K562 (cell line): ENCODE data around the gene HDAC2. TPM values are rescaled to one million over a fixed set of nuclear protein-coding genes. Genes with fewer than 3 reads are reported as not detected.
"Not testable (repeated sequence)": the region's sequence is repeated elsewhere in the genome, so short reads cannot be mapped to it uniquely, and the experiment has no call there.

Experiments
- ATAC-seq: fragments of 200-7000 bp; cut with Tn5 transposase; 3 replicates; pipeline ENCODE4 v1.9.1; 2020; ENCODE audit warnings: moderate library complexity
- BruUV-seq: library from RNA; stranded (reverse); fragments of 400-500 nt; replicated peaks from 2 replicates; lab custom pipeline; 2021; lab: Mats Ljungman, UMichigan
- CTCF ChIA-PET: fragments of 300-600 bp; formaldehyde crosslinking; extraction: SDS; loops from one replicate; lab custom pipeline; 2021; ENCODE audit warnings: low intra/inter-chr PET ratio; lab: Yijun Ruan, JAX
- POLR2A ChIA-PET: fragments of 300-600, 350-650 bp; sonication (Branson Sonifier 250); formaldehyde crosslinking; extraction: SDS; loops from one replicate; lab custom pipeline; 2021; ENCODE audit warnings: antibody characterized with exemption, inconsistent platforms; lab: Yijun Ruan, JAX
- DNase-seq, 4 experiments: peaks; one replicate each; pipeline versions ENCODE4 v3.0.0 to v3.0.0-alpha.2; 2011 to 2018; ENCODE audit warnings: low spot score in 3 of 4, mixed read lengths in 3 of 4; ENCODE audit errors: extremely low read depth in 1 of 4
- FAIRE-seq: peaks from 2 replicates; lab custom pipeline; 2011; peaks lifted over from hg19 to GRCh38; lab: Jason Lieb, UNC
- H2AFZ ChIP-seq: 2 replicates; pipeline ENCODE4 v1.6.0; 2011; ENCODE audit warnings: low read depth, low read length, control low read depth, inconsistent platforms
- H3K27ac ChIP-seq: fragments of 200-600 bp; 3 replicates; pipeline ENCODE4 v1.8.0; 2011; ENCODE audit warnings: low read depth, mild to moderate bottlenecking, control low read depth, inconsistent platforms, low read length, moderate library complexity, mixed read lengths; ENCODE audit errors: extremely low read depth
- H3K27me3 ChIP-seq, 2 experiments: fragments of 300-600 bp in 1 of 2; 2 replicates in 1 of 2; 3 replicates in 1 of 2; pipeline versions ENCODE4 v1.6.0 to v1.8.0; 2011; ENCODE audit warnings: inconsistent platforms in 2 of 2, low read length in 2 of 2, mild to moderate bottlenecking in 1 of 2, mixed read lengths in 1 of 2, moderate library complexity in 1 of 2; ENCODE audit not compliant: control insufficient read depth in 2 of 2, insufficient read depth in 2 of 2
- H3K36me3 ChIP-seq: fragments of 300-600 bp; 3 replicates; pipeline ENCODE4 v1.8.0; 2011; ENCODE audit warnings: mild to moderate bottlenecking, low read length, inconsistent platforms; ENCODE audit not compliant: control insufficient read depth, insufficient read depth
- H3K4me1 ChIP-seq, 2 experiments: fragments of 200-600 bp in 1 of 2; replicated peaks in 1 of 2; 2 replicates in 1 of 2; 3 replicates in 1 of 2; pipeline versions ENCODE4 v1.5.1 to v1.8.0; 2011; ENCODE audit warnings: inconsistent platforms in 2 of 2, low read length in 2 of 2, mild to moderate bottlenecking in 1 of 2, mixed read lengths in 1 of 2, moderate library complexity in 1 of 2; ENCODE audit not compliant: control insufficient read depth in 2 of 2, insufficient read depth in 2 of 2
- H3K4me2 ChIP-seq: 2 replicates; pipeline ENCODE4 v1.6.1; 2011; ENCODE audit warnings: low read length, control low read depth, inconsistent platforms, mixed read lengths; ENCODE audit not compliant: insufficient read depth
- H3K4me3 ChIP-seq: fragments of 200-600 bp; sonication (generic), shearing (Covaris generic); 2 replicates; pipeline ENCODE4 v1.5.1; 2016; ENCODE audit warnings: control low read depth, inconsistent platforms
- H3K79me2 ChIP-seq: fragments of 200-600 bp; 3 replicates; pipeline ENCODE4 v1.8.0; 2011; ENCODE audit warnings: low read length, inconsistent platforms; ENCODE audit not compliant: control insufficient read depth, insufficient read depth
- H3K9ac ChIP-seq, 2 experiments: 2 replicates each; pipeline versions ENCODE4 v1.6.0 to v1.6.1; 2011; ENCODE audit warnings: low read depth in 2 of 2, low read length in 2 of 2, control low read depth in 1 of 2, inconsistent platforms in 1 of 2, mild to moderate bottlenecking in 1 of 2, mixed read lengths in 1 of 2; ENCODE audit not compliant: insufficient read depth in 1 of 2
- H3K9me1 ChIP-seq: one replicate; pipeline ENCODE4 v1.6.0; 2011; ENCODE audit warnings: inconsistent platforms, mild to moderate bottlenecking, low read length, moderate library complexity; ENCODE audit not compliant: control insufficient read depth, insufficient read depth
- H3K9me3 ChIP-seq: replicated peaks from 2 replicates; pipeline ENCODE4 v1.5.1; 2011; ENCODE audit warnings: low read depth, low read length, inconsistent platforms; ENCODE audit not compliant: control insufficient read depth, insufficient read depth
- H4K20me1 ChIP-seq: replicated peaks from 2 replicates; pipeline ENCODE4 v1.6.1; 2011; ENCODE audit warnings: low read length, inconsistent platforms, mixed read lengths; ENCODE audit not compliant: control insufficient read depth, insufficient read depth
- CAMTA2 ChIP-seq: fragments of 250-450 bp; sonication (Bioruptor Pico); conservative IDR thresholded peaks from 2 replicates; pipeline ENCODE4 v1.5.1; 2022
- CBFA2T3 ChIP-seq: fragments of 450-650 bp; IDR thresholded peaks from 2 replicates; pipeline ENCODE4 v1.6.1; 2017
- EP300 ChIP-seq: IDR thresholded peaks from 2 replicates; pipeline ENCODE4 v1.6.1; 2012; ENCODE audit warnings: low read length, improper control_type of control experiment
- FOXM1 ChIP-seq, 2 experiments: fragments of 450-650 bp in 1 of 2; sonication (generic) in 1 of 2; formaldehyde crosslinking in 1 of 2; IDR thresholded peaks; 2 replicates each; pipeline versions ENCODE4 v1.6.1 to v1.9.0; 2017 to 2022; ENCODE audit warnings: low read depth in 2 of 2, mild to moderate bottlenecking in 2 of 2, missing genetic modification reagents in 1 of 2, moderate library complexity in 1 of 2
- MCM3 ChIP-seq: fragments of 450-650 bp; IDR thresholded peaks from 2 replicates; pipeline ENCODE4 v1.6.1; 2016
- MCM7 ChIP-seq, 2 experiments: fragments of 450-650 bp; IDR thresholded peaks; 2 replicates each; pipeline ENCODE4 v1.6.1; 2016 to 2018
- TBP ChIP-seq: optimal IDR thresholded peaks from 2 replicates; pipeline ENCODE3; 2011; ENCODE audit warnings: low read depth, low read length, improper control_type of control experiment
- TEAD2 ChIP-seq: fragments of 450-650 bp; IDR thresholded peaks from 2 replicates; pipeline ENCODE4 v1.6.1; 2016; ENCODE audit warnings: missing genetic modification characterization, control low read depth, missing compliant biosample characterization
- UBTF ChIP-seq, 2 experiments: IDR thresholded peaks; 2 replicates each; pipeline ENCODE4 v1.6.1; 2012; ENCODE audit warnings: improper control_type of control experiment in 2 of 2, low read depth in 2 of 2, low read length in 2 of 2, borderline replicate concordance in 1 of 2
- ZBTB33 ChIP-seq: sonication (generic); formaldehyde crosslinking; IDR thresholded peaks from 2 replicates; pipeline ENCODE4 v1.8.1; 2023; ENCODE audit warnings: mild to moderate bottlenecking, missing genetic modification reagents
- ZNF644 ChIP-seq: fragments of 200-800 bp; sonication (Bioruptor generic); IDR thresholded peaks from 2 replicates; pipeline ENCODE4 v1.6.1; 2016; ENCODE audit warnings: low read depth, missing genetic modification characterization, missing compliant biosample characterization
- WGBS: fragments of 100-300 bp; shearing (Covaris generic); methylation state at CpG from one replicate; pipeline ENCODE4 v1.1.6; 2016; ENCODE audit warnings: low coverage, mixed read lengths; ENCODE audit not compliant: insufficient coverage; ENCODE audit errors: missing lambda C conversion rate; 5-methylcytosine and 5-hydroxymethylcytosine counted together
- in situ Hi-C: fragments of 300-500 bp; cut with MboI; formaldehyde crosslinking; loops from 4 replicates; pipeline ENCODE4 v1.15.0; 2018; ENCODE audit warnings: inconsistent platforms, mixed read lengths
- intact Hi-C: fragments of 100-400 bp; cut with micrococcal nuclease; formaldehyde crosslinking; loops from 2 replicates; pipeline ENCODE4 v1.14.2; 2022
- polyA plus RNA-seq, 8 experiments: library from polyadenylated mRNA; depleted of rRNA in 4 of 8; stranded (reverse) in 5 of 8; unstranded in 3 of 8; fragments of >200 nt; fragmentation: Nextera tagmentation in 2 of 8; fragmentation: Illumina TruSeq in 1 of 8; extraction: Ambion mirVana in 2 of 8; extraction: Trizol in 1 of 8; gene quantifications; 2 replicates each; pipeline versions ENCODE4 v1.2.1 to v1.2.3, GENCODE V29; 2011 to 2014; ENCODE audit warnings: inconsistent platforms in 1 of 8, missing spikeins in 1 of 8
- total RNA-seq, 7 experiments: library from RNA; depleted of rRNA in 6 of 7; stranded (reverse); fragments of >200 nt in 6 of 7; fragmentation: Illumina TruSeq in 2 of 7; extraction: Trizol in 2 of 7; gene quantifications; 2 replicates each; pipeline versions ENCODE4 v1.2.1 to v1.2.3, GENCODE V29; 2011 to 2021; ENCODE audit warnings: low replicate concordance in 1 of 7

The HDAC2 gene
- total and polyA plus RNA-seq, 9 of the 15 experiments (the other 6 are each of a cell fraction or from before 2014, with no cell fraction given), result 67.0 to 277 (median 151) TPM

- POLR2A ChIA-PET, result no interaction called here
- no peaks in the 10 kb centered on the region for H4K20me1 ChIP-seq
- intact Hi-C loops (no loop called here), in situ Hi-C loops (no loop called here)
- H3K9me1 ChIP-seq, result no peaks in the 10 kb centered on the region
- BruUV-seq, result no TSS peak
- H3K9ac ChIP-seq, result no peak overlapping the region
- H3K27me3 ChIP-seq, result peaks cover 5 to 19% of the 10 kb centered on the region in 2 experiments; a peak in 3 of 5 replicates
- under 1% methylated on average over 12 of the region's 15 CpGs for WGBS
- H3K79me2 ChIP-seq, result no peaks in the 10 kb centered on the region
- DNase-seq (no peak), FAIRE-seq (no peak), ATAC-seq (no peak)
- H3K9me3 ChIP-seq, result no peaks in the 10 kb centered on the region
- CTCF ChIA-PET, result no interaction called here
- H2AFZ ChIP-seq, result no peak overlapping the region
- TF ChIP-seq CBFA2T3, result no peak
- no peak for TF ChIP-seq ZNF644
- TF ChIP-seq EP300, result no peak
- no peak for TF ChIP-seq FOXM1 (IDR thresholded peaks at IDR 0.05; ENCODE audit: low read depth)
- no peak for TF ChIP-seq FOXM1 (CRISPR knock-in tag; IDR thresholded peaks at IDR 0.05; ENCODE audit: low read depth)
- TF ChIP-seq MCM3, result no peak
- TF ChIP-seq MCM7 (IDR thresholded peaks at IDR 0.05), result no peak
- no peak for TF ChIP-seq UBTF (IDR thresholded peaks at IDR 0.05; ENCODE audit: borderline replicate concordance in 1 of 2, low read depth in 2 of 2, low read length in 2 of 2)
- no peak for TF ChIP-seq CAMTA2 (CRISPR knock-in tag)
- no peak for TF ChIP-seq TEAD2 (tag)
- no peak for TF ChIP-seq TBP
- no peak for TF ChIP-seq ZBTB33 (CRISPR knock-in tag)
- H3K4me2 ChIP-seq, result no peak overlapping the region
- H3K27ac ChIP-seq, result no peak overlapping the region
- H3K36me3 ChIP-seq, result no peaks in the 10 kb centered on the region
- H3K4me3 ChIP-seq, result no peak overlapping the region
- H3K4me1 ChIP-seq, result peaks cover 0 to 3% of the 10 kb centered on the region in 2 experiments; a peak in 1 of 5 replicates
These were observed 49.2 kb upstream of the HDAC2 start for GRCh38 chr6:114020196-114020595.

- H3K4me1 ChIP-seq, H3K9me3 ChIP-seq, BruUV-seq, H3K9me1 ChIP-seq, H3K27ac ChIP-seq, POLR2A ChIA-PET, H3K9ac ChIP-seq, CTCF ChIA-PET, FAIRE-seq, ATAC-seq, H3K4me2 ChIP-seq, in situ Hi-C loops, H3K79me2 ChIP-seq, H3K4me3 ChIP-seq, intact Hi-C loops, H2AFZ ChIP-seq, H4K20me1 ChIP-seq, DNase-seq, H3K36me3 ChIP-seq: not testable (repeated sequence)
- peaks cover 5 to 19% of the 10 kb centered on the region in 2 experiments; a peak in 3 of 5 replicates for H3K27me3 ChIP-seq
- 0% methylated on average over 6 of the region's 6 CpGs for WGBS
These were observed 46.2 kb upstream of the HDAC2 start for GRCh38 chr6:114017146-114017545.
